WI38 (cell line): ENCODE data around the gene RNU6-1.

Experiments
- H3K4me3 ChIP-seq: 2 replicates; pipeline ENCODE4 v1.5.1; 2011; ENCODE audit warnings: low read depth, mild to moderate bottlenecking, control low read depth, low read length
- TF ChIP-seq, protein P1 (sequence below): IDR thresholded peaks from 2 replicates; pipeline ENCODE4 v1.5.1; 2012; ENCODE audit warnings: low read depth, mild to moderate bottlenecking, control low read depth, low read length

Gene RNU6-1

GRCh38 chr15:67836955-67837354 lies 2.9 kb downstream of the RNU6-1 start:
- no peak overlapping the region for H3K4me3 ChIP-seq
- TF ChIP-seq, protein P1, sequence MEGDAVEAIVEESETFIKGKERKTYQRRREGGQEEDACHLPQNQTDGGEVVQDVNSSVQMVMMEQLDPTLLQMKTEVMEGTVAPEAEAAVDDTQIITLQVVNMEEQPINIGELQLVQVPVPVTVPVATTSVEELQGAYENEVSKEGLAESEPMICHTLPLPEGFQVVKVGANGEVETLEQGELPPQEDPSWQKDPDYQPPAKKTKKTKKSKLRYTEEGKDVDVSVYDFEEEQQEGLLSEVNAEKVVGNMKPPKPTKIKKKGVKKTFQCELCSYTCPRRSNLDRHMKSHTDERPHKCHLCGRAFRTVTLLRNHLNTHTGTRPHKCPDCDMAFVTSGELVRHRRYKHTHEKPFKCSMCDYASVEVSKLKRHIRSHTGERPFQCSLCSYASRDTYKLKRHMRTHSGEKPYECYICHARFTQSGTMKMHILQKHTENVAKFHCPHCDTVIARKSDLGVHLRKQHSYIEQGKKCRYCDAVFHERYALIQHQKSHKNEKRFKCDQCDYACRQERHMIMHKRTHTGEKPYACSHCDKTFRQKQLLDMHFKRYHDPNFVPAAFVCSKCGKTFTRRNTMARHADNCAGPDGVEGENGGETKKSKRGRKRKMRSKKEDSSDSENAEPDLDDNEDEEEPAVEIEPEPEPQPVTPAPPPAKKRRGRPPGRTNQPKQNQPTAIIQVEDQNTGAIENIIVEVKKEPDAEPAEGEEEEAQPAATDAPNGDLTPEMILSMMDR: no peak

DNA sequence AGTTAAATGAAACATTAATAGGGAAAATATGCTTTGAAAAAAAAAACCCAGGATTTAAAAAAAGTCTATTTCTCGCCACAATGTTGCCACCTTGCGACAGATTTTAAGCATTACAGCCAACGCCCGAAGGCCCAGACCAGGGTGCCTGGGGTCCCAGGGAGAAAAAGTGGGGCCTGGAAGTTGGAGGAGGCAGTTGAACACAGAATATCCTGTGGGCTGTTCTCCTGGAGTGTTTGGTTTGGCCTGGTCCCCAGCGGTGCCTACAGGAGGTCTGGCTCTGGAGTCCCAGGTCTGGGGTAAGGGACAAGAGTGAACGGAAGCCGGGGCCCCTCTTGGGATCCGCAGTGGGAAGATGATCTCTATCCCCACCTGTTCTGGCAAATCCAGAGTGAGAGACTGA lies 3.4 kb downstream of the RNU6-1 start:
- no peak overlapping the region for H3K4me3 ChIP-seq
- TF ChIP-seq, protein P1: peak; percentile 72

DNA sequence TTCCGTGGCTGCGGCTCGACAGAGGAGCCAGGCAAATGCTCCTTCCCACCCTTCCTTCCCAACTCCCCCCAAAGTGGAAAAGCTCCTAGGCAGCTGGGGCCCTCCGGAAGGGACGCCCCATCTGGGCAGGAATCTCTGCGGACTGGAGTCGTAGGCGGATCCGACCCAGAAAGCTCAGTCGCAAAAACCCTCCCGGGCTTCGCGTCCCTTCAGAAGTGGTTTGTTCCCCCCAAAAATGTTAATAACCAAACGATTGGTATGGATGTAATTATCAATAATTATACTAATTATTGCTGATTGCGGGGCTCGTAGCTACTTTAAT lies 3.8 kb downstream of the RNU6-1 start:
- TF ChIP-seq, protein P1: no peak
- 0 out of 2 replicates have a peak overlapping the region, but pooled peaks have one; percentile 2 for H3K4me3 ChIP-seq

- TF ChIP-seq, protein P1: no peak
- no peak overlapping the region for H3K4me3 ChIP-seq
Observed at GRCh38 chr15:67835297-67836133, 4.3 kb downstream of the RNU6-1 start.

DNA sequence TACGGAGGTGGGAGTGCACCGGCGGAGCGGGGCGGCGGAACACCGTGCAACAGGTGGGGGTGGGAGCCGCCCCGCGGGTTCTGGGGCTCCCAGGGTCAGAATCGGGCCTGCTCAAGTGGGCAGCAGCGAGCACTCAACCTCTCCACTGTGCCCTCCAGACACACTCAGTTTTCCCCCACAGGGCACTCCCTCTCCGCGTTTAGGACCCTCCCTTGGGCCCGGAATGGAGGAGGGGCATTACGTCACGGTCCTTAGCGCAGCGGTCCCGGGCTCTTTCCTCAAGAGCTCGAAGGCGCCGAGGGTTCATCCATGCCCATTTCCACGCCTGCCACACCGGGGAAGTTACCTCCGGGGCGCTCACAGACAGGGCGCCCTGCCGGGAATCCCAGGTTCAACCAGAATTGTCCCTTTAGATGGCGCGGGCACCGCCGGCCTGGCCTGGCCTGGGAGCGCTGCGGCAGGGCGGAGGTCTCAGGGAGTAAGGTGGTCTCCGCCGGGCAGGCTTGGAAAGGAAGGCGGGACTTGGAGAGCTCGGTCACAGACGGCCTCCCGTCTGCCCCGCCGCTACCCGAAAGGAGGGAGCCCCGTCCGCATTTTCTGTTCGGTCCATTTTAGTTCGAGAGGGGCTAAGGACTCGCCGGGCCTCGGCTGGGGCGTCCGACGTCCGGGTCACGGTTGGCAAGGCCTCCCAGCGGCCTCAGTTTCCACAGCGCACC lies 5.1 kb downstream of the RNU6-1 start:
- TF ChIP-seq, protein P1: no peak
- H3K4me3 ChIP-seq: no peak overlapping the region

- peak overlapping the region; percentile 32 for H3K4me3 ChIP-seq
Observed at GRCh38 chr15:67833710-67834511, 5.9 kb downstream of the RNU6-1 start.

More at GRCh38 chr15:67833710-67834511, 5.9 kb downstream of the RNU6-1 start:
- TF ChIP-seq, protein P1: peak; percentile 45
